T-helper 17 cell (primary cell): ENCODE data around the gene CEBPG. TPM values are rescaled to one million over a fixed set of nuclear protein-coding genes. Genes with fewer than 3 reads are reported as not detected.

Experiments
- ATAC-seq: fragments of 150-1000 bp; cut with Tn5 transposase; 2 replicates; pipeline ENCODE4 v1.10.0; 2021; ENCODE audit warnings: mild to moderate bottlenecking, moderate library complexity
- DNase-seq, 3 donors: peaks; one replicate each; pipeline versions ENCODE4 v3.0.0 to v3.0.0-alpha.2; 2020 to 2021
- H3K9me3 ChIP-seq: one replicate; pipeline ENCODE4 v1.7.0; 2013; ENCODE audit warnings: low read length, mild to moderate bottlenecking; ENCODE audit not compliant: control insufficient read depth, poor library complexity, severe bottlenecking
- H3K27ac Mint-ChIP-seq: one replicate; pipeline ENCODE4 v1.8.0; 2022; ENCODE audit warnings: mild to moderate bottlenecking, moderate library complexity, mixed read lengths
- H3K27me3 Mint-ChIP-seq: one replicate; pipeline ENCODE4 v1.8.0; 2022; ENCODE audit warnings: mixed read lengths
- H3K36me3 Mint-ChIP-seq: one replicate; pipeline ENCODE4 v1.8.0; 2022; ENCODE audit warnings: low read depth, mixed read lengths
- H3K4me1 Mint-ChIP-seq: one replicate; pipeline ENCODE4 v1.8.0; 2022; ENCODE audit warnings: mild to moderate bottlenecking, mixed read lengths
- H3K4me3 Mint-ChIP-seq: one replicate; pipeline ENCODE4 v1.8.0; 2022; ENCODE audit warnings: mild to moderate bottlenecking, moderate library complexity, mixed read lengths
- total RNA-seq, 4 donors: library from RNA in 2 of 4; stranded (reverse) in 2 of 4; gene quantifications; one replicate each; pipeline ENCODE4 v1.2.3 and lab custom pipeline; 2022 to 2026

CEBPG gene
- total RNA-seq, 2 donors from 2014 or later, result 17.0 to 22.0 TPM

- DNase-seq (no peak), ATAC-seq (no peak)
- no peak overlapping the region for H3K4me3 Mint-ChIP-seq
- H3K36me3 Mint-ChIP-seq, result peaks cover 9% of the 10 kb centered on the region
- no peaks in the 10 kb centered on the region for H3K9me3 ChIP-seq
- no peaks in the 10 kb centered on the region for H3K27me3 Mint-ChIP-seq
- peaks cover 52% of the 10 kb centered on the region for H3K4me1 Mint-ChIP-seq
- H3K27ac Mint-ChIP-seq, result peak overlapping the region; percentile 24
Observed at GRCh38 chr19:33377586-33378475, 4.3 kb downstream of the CEBPG start.

DNA sequence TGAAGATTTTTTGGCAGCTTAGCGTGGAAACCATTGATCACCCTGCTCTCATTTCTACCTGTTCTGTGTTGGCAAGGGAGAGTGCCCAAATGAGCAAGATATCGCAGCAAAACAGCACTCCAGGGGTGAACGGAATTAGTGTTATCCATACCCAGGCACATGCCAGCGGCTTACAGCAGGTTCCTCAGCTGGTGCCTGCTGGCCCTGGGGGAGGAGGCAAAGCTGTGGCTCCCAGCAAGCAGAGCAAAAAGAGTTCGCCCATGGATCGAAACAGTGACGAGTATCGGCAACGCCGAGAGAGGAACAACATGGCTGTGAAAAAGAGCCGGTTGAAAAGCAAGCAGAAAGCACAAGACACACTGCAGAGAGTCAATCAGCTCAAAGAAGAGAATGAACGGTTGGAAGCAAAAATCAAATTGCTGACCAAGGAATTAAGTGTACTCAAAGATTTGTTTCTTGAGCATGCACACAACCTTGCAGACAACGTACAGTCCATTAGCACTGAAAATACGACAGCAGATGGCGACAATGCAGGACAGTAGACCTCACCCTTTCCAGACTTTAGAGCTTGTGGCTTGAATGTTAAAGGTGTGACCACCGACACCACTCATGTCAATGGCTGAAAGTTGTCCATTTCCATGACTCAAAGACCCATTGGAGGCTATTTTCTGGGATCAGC lies 5.8 kb downstream of the CEBPG start:
- Mint-ChIP-seq H3K27ac (no peak overlapping the region), H3K4me3 (no peak overlapping the region), H3K27me3 (no peaks in the 10 kb centered on the region), H3K4me1 (peaks cover 60% of the 10 kb centered on the region), H3K36me3 (peaks cover 13% of the 10 kb centered on the region)
- ATAC-seq (no peak), DNase-seq (no peak)
- H3K9me3 ChIP-seq, result no peaks in the 10 kb centered on the region

- ATAC-seq, result no peak
- peak overlapping the region; percentile 11 for H3K27ac Mint-ChIP-seq
- no peaks in the 10 kb centered on the region for H3K9me3 ChIP-seq
- no peak overlapping the region for H3K4me3 Mint-ChIP-seq
- H3K27me3 Mint-ChIP-seq, result no peaks in the 10 kb centered on the region
- H3K4me1 Mint-ChIP-seq, result peaks cover 45% of the 10 kb centered on the region
- DNase-seq, result no peak
- peaks cover 9% of the 10 kb centered on the region for H3K36me3 Mint-ChIP-seq
Observed at GRCh38 chr19:33381101-33381500, 7.6 kb downstream of the CEBPG start.

- DNase-seq, result no peak
- Mint-ChIP-seq H3K27me3 (no peaks in the 10 kb centered on the region), H3K4me1 (peaks cover 37% of the 10 kb centered on the region), H3K36me3 (peaks cover 9% of the 10 kb centered on the region), H3K27ac (peak overlapping the region; percentile 61), H3K4me3 (no peak overlapping the region)
- ATAC-seq, result no peak
- H3K9me3 ChIP-seq, result no peaks in the 10 kb centered on the region
Observed at GRCh38 chr19:33382006-33382405, 8.5 kb downstream of the CEBPG start.

GRCh38 chr19:33382982-33383381 lies 9.5 kb downstream of the CEBPG start:
- H3K27me3 Mint-ChIP-seq, result no peaks in the 10 kb centered on the region
- ATAC-seq, result no peak
- H3K4me1 Mint-ChIP-seq, result peaks cover 33% of the 10 kb centered on the region
- H3K36me3 Mint-ChIP-seq, result peaks cover 9% of the 10 kb centered on the region
- no peak for DNase-seq
- H3K9me3 ChIP-seq, result no peaks in the 10 kb centered on the region
- peak overlapping the region; percentile 61 for H3K27ac Mint-ChIP-seq
- H3K4me3 Mint-ChIP-seq, result no peak overlapping the region

DNA sequence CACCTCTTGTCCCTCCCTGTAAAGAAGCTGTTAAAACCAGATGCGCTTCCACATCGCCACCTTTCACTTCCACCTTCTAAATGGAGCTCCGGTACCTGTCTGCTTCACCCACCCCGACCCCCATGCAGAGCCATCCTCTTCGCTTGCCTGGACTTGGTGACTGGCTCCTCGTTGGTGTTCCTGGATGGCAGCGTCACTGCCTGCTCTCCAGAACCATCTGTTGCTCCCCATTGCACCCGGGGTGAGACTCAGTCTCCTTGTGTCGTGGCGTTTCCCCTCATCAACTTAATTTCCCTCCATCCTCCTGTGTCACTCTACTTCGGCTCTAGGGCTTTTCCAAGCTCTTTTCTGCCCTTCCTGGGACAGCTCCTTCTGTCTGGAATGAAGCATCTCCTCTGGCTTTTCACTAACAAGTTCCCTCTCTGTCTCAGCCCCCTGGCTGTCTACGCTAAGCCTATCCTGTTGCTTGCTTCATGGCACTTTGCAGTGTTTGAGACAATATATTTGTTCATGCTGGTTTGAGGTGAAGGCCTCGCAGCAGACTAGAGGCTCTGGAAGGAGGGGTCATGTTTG lies 10.3 kb downstream of the CEBPG start:
- Mint-ChIP-seq H3K27ac (peak overlapping the region; percentile 61), H3K36me3 (peaks cover 9% of the 10 kb centered on the region), H3K4me1 (peaks cover 30% of the 10 kb centered on the region), H3K27me3 (no peaks in the 10 kb centered on the region), H3K4me3 (no peak overlapping the region)
- no peaks in the 10 kb centered on the region for H3K9me3 ChIP-seq
- ATAC-seq, result no peak
- DNase-seq, result no peak

- no peak for DNase-seq
- peaks cover 5% of the 10 kb centered on the region for H3K36me3 Mint-ChIP-seq
- H3K4me3 Mint-ChIP-seq, result no peak overlapping the region
- no peak for ATAC-seq
- H3K27me3 Mint-ChIP-seq, result no peaks in the 10 kb centered on the region
- no peaks in the 10 kb centered on the region for H3K9me3 ChIP-seq
- H3K27ac Mint-ChIP-seq, result no peak overlapping the region
- peaks cover 22% of the 10 kb centered on the region for H3K4me1 Mint-ChIP-seq
Observed at GRCh38 chr19:33384983-33385382, 11.5 kb downstream of the CEBPG start.

DNA sequence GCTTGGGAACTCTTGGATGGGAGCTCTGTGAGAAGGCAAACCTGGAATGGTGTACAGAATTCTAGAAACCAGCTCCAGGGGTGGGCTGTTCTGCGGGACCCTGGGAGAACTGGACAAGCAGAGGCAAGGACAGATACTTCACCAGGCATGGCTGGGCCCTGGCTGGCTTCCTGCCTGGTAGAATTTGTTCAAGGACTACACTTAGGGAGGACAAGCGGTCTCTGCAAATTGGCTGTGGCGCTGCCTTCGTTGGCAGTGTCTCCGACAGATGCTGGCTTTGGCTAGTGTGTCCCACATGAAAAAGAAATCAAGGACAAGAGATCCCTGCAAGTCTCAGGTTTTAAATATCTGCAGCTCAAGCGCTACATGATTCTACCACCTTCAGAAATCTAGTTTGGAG lies 12.4 kb downstream of the CEBPG start:
- Mint-ChIP-seq H3K27me3 (no peaks in the 10 kb centered on the region), H3K36me3 (peaks cover 5% of the 10 kb centered on the region), H3K27ac (peak overlapping the region; percentile 14), H3K4me1 (peaks cover 19% of the 10 kb centered on the region), H3K4me3 (no peak overlapping the region)
- DNase-seq (no peak), ATAC-seq (no peak)
- H3K9me3 ChIP-seq, result no peaks in the 10 kb centered on the region

GRCh38 chr19:33386361-33386858 lies 12.9 kb downstream of the CEBPG start:
- no peaks in the 10 kb centered on the region for H3K9me3 ChIP-seq
- DNase-seq, result no peak
- H3K4me3 Mint-ChIP-seq, result no peak overlapping the region
- H3K4me1 Mint-ChIP-seq, result peaks cover 16% of the 10 kb centered on the region
- no peak for ATAC-seq
- H3K27me3 Mint-ChIP-seq, result no peaks in the 10 kb centered on the region
- H3K27ac Mint-ChIP-seq, result peak overlapping the region; percentile 14
- peaks cover 5% of the 10 kb centered on the region for H3K36me3 Mint-ChIP-seq

DNA sequence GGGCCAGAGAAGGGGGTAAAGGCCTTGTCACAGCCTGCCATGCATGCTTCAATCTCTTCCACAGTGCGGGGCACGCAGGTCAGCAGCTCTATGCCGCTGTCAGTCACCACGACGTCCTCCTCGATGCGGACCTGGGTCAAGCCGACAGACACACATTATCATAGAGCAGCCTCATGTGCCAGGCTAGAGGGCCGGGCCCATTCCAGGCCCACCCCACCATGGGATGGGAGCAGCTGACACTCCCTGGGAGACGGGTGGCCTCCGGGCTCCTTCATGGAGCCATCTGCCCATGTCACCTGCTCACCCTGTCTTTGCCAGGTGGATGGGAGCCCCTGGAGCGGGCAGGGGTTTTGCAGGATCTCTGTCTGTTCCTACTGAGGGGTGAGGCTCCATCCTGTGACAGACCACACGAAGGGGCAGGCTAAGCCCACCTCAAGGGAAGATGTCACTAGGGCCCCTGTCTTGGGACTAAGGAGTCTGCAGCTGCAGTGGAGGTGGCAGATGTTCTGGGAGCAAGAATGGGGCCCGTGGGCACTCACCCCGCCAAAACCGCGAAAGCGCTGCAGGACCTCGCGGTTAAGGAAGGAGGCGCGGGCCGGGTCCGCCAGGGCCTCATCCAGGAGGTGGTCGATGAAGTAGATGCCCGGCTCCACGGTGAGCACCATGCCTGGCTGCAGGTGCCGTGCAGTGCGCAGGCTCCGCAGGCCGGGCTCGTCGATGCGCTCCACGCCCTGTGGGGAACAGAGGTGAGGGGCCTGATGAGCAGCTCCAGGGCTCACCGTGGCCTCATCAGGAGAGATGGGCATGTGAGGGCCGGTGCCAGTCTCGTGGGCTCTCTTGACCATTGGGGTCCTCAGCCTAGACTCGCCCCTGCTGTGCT lies 14.1 kb downstream of the CEBPG start:
- Mint-ChIP-seq H3K4me3 (no peak overlapping the region), H3K27ac (peak overlapping the region; percentile 45)
- DNase-seq, result no peak

DNA sequence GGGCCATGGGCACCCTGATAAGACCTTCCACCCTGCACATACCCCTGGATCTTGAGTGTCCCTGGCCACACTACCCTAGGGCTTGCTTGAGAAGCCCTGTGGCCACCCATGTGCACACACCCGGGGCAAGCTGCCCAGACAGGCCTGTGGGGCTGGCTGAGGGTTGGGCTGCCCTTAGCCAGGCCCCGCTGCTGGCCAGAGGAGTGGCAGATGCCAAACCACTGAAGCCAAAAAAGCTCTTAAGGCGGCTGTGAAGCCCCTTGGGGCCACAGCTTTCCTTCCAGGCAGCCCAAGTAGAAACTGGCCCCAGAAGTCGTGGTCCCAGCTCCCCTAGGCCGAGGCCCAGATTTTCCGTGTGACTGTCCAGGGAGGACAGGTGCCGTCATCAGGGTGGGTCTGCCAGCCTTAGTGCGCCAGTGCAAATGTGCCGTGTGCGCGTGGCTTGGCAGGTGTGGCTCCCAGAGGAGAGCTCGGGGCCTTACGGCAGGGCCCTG lies 14.8 kb downstream of the CEBPG start:
- Mint-ChIP-seq H3K4me3 (no peak overlapping the region), H3K4me1 (peaks cover 8% of the 10 kb centered on the region), H3K27me3 (no peaks in the 10 kb centered on the region), H3K36me3 (peaks cover 5% of the 10 kb centered on the region), H3K27ac (no peak overlapping the region)
- no peaks in the 10 kb centered on the region for H3K9me3 ChIP-seq
- ATAC-seq, result no peak
- DNase-seq, result no peak

More for the DNA sequence above, 14.1 kb downstream of the CEBPG start:
- Mint-ChIP-seq H3K27me3 (no peaks in the 10 kb centered on the region), H3K4me1 (peaks cover 11% of the 10 kb centered on the region), H3K36me3 (peaks cover 5% of the 10 kb centered on the region)
- ATAC-seq, result no peak
- no peaks in the 10 kb centered on the region for H3K9me3 ChIP-seq

DNA sequence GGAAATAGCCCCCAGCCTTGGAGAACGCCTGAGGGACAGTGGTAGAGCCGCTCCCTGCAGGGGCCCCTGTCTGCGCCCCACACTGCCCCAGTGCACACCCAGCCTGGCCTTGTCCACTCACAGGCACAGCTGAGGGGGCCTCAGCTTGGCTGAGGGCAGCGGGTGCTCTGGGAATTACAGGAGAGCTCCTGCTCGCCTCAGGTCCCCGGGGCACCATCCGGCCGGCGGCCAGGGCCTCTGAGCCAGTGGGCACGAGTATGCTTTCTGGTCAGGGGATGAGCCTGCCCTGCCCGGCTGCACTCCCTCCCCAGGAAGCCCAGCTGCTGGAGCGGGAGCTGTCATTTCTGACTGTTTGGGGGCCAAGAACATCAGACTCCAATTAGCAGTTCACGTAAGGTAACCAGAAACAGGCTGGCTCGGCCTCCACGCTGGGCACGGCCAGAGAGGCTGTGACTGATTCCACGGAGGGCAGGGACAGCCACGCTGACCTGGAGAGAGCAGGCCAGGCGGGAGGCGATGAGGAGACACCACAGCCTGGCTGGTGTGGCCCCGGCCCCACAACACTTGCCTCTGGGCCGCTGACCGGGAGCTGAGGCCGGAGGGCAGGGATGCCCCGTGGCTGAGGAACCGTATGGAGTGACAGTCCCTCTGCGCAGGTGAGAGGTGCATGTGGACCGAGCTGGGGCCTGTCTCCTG lies 15.4 kb downstream of the CEBPG start:
- no peaks in the 10 kb centered on the region for H3K9me3 ChIP-seq
- Mint-ChIP-seq H3K27me3 (no peaks in the 10 kb centered on the region), H3K4me3 (no peak overlapping the region), H3K36me3 (peaks cover 2% of the 10 kb centered on the region), H3K4me1 (peaks cover 7% of the 10 kb centered on the region), H3K27ac (no peak overlapping the region)
- ATAC-seq (no peak), DNase-seq (no peak)
